Muscle of leg (tissue), 9 donors: ENCODE results near the gene LRRIQ3. TPM values are rescaled to one million over a fixed set of nuclear protein-coding genes. Genes with fewer than 3 reads are reported as not detected.

Experiments
- polyA plus RNA-seq, 8 donors: library from polyadenylated mRNA; unstranded; fragments of 120-200 nt; gene quantifications; one replicate each; pipeline versions ENCODE4 v1.2.1 to v1.2.3, GENCODE V29; 2013; ENCODE audit warnings: inconsistent platforms in 1 of 8, low replicate concordance in 1 of 8; ENCODE audit not compliant: insufficient read length in 8 of 8, insufficient read depth in 1 of 8
- total RNA-seq: library from RNA; stranded (reverse); fragments of 120-200 nt; gene quantifications from one replicate; pipeline ENCODE4 v1.2.4, GENCODE V29; 2013

Gene LRRIQ3
- total and polyA plus RNA-seq, 9 donors, result 0.11 to 0.84 (median 0.46) TPM

Other genes starting within 250 kb of the LRRIQ3 start
- gene FPGT, start 66 bp upstream of the LRRIQ3 start, total RNA-seq, result 13.4 TPM
- 10 to 100 TPM in 5 of 8 donors, 1 to 10 TPM in 3; 7.8 to 13.4 (median 10.4) TPM for gene FPGT, start 66 bp upstream of the LRRIQ3 start, polyA plus RNA-seq
- 2.2 TPM for gene TNNI3K, start 37.2 kb upstream of the LRRIQ3 start, total RNA-seq
- gene TNNI3K, start 37.2 kb upstream of the LRRIQ3 start, polyA plus RNA-seq, result 1 to 10 TPM in 4 of 8 donors, under 1 TPM in 4; 0.41 to 3.1 (median 1.0) TPM